Fibroblast of lung (primary cell): Measurements from ENCODE around the gene VPS36.

ENCODE experiments used
- CTCF ChIP-seq, 2 donors: IDR thresholded peaks in 1 of 2; conservative IDR thresholded peaks in 1 of 2; 1 replicate in 1 of 2; 2 replicates in 1 of 2; pipeline ENCODE4 v1.5.1; 2011 to 2012; ENCODE audit warnings: low read length in 2 of 2, control low read depth in 1 of 2, inconsistent platforms in 1 of 2, low read depth in 1 of 2, mild to moderate bottlenecking in 1 of 2
- EZH2 ChIP-seq: IDR thresholded peaks from 2 replicates; pipeline ENCODE4 v1.5.1; 2012; ENCODE audit warnings: low read length, control low read depth, mild to moderate bottlenecking; ENCODE audit errors: missing control alignments

GRCh38 chr13:52378312-52378711, 72.1 kb downstream of the VPS36 start:
- TF ChIP-seq EZH2 (no peak), CTCF (conservative IDR thresholded peaks at IDR 0.05 in 1 of 2, IDR thresholded peaks at IDR 0.05 in 1 of 2; ENCODE audit: low read depth in 1 of 2, low read length in 2 of 2) (no peak)
